Measurements from ENCODE around the gene ZNF432.
"Not testable (repeated sequence)": the region's sequence is repeated elsewhere in the genome, so short reads cannot be mapped to it uniquely, and the experiment has no call there.

The ZNF432 gene

DNA sequence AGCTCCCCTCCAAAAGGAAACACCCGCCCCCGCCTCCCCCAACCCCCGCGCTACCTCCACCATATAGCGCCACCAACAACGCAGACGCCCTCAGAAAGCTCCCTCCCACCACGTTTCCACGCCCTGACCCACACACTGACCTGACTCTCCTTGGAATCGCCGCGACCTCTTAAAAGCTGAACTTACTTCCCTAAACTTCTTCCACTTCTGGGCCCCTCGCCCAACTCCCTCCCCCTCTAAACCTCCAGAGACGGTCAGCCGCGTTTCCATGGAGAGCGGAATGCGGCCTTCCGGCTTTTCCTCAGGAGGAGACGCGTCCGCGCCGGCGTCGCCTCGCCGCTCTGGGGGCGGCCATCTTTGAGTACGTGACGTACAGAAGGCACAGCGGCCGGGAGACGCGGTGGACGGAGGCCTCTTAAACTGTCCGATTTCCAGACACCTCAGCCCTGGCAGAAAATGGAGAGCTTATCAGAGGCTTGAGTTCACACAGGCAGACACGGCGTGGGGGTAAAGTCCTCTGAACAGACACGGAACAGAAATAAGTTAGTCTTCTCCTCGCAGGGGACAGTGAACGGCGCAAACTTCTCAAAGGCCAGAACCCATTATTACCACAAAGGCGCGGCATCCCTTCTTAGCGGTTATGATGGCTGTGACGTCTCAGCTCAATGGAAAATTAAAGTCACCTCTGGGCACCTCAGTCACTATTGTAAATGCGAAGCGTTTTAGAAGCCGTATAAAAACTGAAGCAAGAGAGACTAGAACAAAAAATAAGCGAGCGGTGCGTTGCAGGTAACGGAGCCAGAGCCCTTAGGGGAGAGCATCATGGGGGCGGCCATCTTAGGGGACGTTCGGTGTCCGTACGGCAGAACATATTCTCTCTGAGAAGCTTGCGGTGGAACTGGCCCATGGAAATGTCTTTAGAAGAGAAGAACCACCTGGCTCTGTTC, at the start of gene ZNF432:
Gene ZNF432 (minus strand): TSS at position 284 of the 947 bp plus-strand sequence. CDS start 1,970 bp downstream, outside the sequence.
- peak; percentile 86 to 87 for DNase-seq

DNA sequence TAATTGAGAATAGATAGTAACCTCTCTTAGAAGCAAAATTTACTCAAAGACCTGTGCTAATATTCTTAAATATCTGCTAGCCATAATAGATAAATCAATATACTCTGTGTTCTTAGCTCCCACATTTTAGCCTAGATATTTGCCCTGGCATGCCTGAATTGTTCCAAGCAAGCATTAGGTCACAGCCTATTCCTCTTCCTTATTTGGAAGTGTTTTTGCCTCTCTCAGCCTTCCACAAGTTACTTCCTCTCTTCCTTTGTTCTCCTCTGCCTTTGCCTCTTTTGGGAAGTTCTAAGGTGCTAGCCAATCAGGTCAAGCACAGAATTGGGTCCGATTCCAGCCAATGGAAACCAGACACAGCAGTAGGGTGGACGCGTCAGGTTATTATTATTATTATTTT, 47.8 kb upstream of the ZNF432 start:
- DNase-seq, result not testable (repeated sequence)

- DNase-seq, result peak; percentile 88 to 89
These were observed 46.8 kb upstream of the ZNF432 start, which contains the start of gene ZNF841 for GRCh38 chr19:52095172-52096014. TSS of gene ZNF841 (minus strand) at chr19:52095765. CDS start at chr19:52084801, 10,964 bp downstream.

DNA sequence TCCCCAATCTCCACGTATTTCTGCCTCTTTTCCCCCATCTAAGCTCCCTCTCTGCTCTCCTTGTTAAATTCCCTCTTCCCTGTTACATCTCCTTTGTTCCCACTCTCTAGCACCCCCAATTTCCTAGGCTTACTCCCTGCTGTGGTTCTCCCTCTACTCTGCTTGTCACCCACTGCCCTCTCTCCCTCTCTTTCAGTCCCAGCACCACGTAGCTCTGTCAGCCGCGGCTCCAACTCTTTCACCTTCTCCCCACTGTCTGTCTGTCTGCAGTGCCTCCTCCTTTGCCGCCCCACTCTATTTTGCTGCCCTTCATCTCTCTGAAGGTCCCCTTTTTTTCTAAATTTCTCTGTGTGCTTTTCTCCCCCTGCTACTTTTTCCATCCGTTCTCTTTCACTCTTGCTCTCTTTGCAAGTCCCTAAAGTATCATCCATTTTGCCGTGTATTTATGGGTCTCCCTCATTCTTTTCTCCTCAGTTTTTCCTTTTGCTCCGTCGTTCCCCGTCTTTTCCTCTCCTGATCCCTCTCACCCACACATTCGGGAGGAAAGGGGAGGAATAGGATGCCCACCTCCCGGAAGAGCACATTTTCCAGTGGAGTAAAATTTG, 46.0 kb upstream of the ZNF432 start:
- DNase-seq, result no peak

DNA sequence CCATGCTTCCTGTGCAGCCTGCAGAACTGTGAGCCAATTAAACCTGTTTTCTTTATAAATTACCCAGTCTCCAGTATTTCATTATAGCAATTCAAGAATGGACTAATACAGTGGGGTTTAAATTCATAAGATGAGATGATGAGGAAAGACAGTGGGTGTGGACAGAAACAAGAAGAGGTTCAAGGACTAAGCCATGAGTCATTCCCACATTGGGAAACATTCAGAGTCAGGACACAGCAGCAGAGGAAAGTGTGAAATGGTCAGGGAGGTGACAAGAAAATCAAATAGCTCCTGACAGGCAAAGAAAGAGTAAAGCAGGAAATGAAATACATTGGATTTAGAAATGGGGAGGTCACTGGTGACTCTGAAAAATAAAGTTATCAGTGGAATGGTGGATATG, 37.8 kb upstream of the ZNF432 start:
- no peak for DNase-seq

DNA sequence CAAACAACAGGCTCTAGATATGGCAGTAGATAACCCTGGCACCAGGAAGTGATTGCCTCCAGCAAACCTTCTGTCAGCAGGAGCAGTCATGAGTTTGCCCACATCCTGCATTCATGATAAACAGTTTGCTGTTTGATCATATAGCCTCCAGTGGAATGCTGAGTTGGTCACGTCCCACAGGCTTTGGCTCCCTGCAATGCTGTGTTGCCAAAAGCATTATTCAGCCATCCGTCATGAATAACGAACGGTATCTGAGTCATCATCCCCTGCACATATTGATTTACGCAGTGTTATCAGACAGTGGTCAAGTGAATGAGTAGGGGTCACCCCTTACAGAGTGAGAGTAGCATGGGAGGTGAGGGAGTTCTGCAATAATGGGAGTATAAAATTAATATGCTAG, 21.9 kb upstream of the ZNF432 start:
- no peak for DNase-seq

DNA sequence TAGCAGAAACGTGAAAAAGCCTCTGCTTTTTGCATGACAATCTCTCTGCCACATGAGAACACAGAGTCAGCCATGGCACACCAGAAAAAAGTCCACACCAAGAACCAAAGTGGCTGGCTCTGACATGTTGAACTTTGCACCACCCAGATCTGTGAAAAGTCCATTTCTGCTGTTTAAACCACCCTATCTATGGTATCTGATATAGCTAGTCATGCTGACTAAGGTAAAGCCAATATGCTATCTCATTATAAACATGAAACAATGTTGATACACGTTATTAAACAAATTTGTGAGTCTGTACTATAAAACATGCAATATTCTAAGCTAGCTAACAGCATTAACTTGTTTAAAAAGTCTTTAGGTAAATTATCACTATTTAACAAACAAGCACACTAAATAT, 21.0 kb upstream of the ZNF432 start:
- no peak for DNase-seq

DNA sequence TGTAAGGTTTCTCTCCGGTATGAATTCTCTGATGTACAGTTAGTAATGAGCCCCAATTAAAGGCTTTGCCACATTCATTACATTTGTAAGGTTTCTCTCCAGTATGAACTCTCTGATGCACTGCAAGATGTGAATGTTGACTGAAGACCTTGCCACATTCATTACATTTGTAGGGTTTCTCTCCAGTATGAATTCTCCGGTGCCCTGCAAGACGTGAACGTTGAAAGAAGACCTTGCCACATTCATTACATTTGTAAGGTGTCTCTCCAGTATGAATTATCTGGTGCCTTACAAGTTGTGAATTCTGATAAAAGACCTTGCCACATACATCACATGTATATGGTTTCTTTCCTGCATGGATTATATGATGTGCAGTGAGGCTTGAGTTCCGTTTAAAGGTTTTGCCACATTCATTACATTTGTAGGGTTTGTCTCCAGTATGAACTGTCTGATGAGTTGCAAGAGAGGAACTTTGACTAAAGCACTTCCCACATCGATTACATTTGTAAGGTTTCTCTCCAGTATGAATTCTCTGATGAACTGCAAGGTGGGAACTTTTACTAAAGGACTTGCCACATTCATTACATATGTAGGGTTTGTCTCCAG, 17.7 kb upstream of the ZNF432 start:
- DNase-seq, result no peak

DNA sequence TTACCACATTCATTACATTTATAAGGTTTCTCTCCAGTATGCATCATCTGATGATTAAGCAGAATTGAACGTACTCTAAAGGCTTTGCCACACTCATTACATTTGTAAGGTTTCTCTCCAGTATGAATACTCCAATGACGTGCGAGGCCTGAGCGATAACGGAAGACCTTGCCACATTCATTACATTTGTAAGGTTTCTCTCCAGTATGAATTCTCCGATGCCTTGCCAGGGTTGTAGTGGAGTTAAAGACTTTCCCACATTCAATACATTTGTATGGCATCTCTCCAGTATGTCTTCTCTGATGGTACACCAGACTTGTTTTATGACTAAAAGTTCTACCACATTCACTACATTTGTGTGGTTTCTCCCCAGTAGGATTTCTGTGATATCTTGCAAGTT, 16.8 kb upstream of the ZNF432 start:
- DNase-seq, result no peak

DNA sequence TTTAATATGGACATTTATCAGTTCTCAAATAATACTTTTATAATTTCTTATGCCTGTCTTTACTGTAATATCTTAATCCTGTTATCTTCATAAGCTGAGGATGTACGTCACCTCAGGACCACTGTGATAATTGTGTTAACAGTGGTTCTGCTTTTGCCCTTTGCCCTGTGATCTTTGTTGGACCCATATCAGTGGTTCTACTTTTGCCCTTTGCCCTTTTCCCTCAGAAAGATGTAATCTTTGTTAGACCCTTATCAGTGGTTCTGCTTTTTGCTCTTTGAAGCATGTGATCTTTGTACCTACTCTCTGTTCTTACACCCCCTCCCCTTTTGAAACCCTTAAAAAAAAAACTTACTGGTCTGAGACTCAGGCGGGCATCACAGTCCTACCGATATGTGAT, 7.8 kb upstream of the ZNF432 start:
- not testable (repeated sequence) for DNase-seq

GRCh38 chr19:52051736-52052135, 3.1 kb upstream of the ZNF432 start:
- DNase-seq, result not testable (repeated sequence)

DNA sequence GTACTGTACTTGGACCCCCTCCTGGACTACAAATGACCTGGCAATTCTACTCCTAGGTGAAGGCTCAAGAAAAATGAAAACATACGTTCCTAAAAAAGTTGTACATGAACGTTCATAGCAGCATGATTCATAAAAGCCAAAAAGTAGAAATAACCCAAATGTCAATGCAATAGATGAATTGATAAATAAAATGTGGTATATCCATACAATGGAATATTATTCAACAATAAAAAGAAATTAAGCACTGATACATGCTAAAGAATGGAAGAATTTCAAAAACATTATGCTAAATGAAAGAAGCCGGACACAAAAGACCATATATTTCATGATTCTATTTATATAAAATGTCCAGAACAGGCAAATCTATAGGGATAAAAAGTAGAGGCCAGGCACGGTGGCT, 9.5 kb downstream of the ZNF432 start:
- no peak for DNase-seq

GRCh38 chr19:52034051-52034728, 14.4 kb downstream of the ZNF432 start:
- no peak for DNase-seq

GRCh38 chr19:52028780-52029123, 19.9 kb downstream of the ZNF432 start:
- DNase-seq, result no peak

DNA sequence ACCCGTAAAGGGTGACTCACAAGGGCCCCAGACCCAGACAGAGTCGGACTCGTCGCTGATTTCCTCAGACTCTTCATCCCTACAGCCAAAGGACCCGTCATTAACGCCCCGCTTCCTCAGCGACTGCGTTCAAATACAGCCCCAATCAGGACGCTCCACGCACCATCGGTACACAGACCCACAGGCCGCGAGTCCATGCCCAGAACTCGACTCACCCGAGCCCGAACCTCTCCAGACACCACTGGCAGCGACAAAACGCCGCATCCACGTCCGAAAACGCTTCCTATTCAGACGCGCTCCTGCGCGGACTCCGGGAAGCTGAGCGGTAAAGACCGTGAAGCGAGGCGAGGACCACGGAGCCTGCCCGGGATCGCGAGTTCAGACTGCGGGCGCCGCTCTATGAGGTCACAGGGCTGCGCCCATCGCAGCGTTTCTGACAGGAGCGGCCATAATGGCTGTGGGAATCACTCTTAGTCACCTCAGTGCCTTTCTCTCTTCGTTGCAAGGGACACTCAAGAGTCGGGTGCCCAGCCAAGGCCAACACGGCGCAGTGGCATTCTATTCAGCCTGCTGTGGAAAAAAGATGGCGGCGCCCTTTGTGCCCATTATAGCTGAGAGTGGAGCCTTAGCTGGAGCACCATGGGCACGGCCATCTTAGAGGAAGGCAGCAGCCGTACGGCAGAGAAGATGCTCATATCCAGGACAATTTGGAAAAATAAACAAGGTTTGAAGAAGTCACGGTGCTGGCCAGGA, 20.4 kb downstream of the ZNF432 start, which contains the start of gene ZNF614:
Gene ZNF614 (minus strand): TSS at position 353 of the 753 bp plus-strand sequence. CDS start 2,634 bp downstream, outside the sequence.
- DNase-seq, result peak; percentile 83 to 85

GRCh38 chr19:52026255-52026990, 22.2 kb downstream of the ZNF432 start:
- DNase-seq, result not testable (repeated sequence)

DNA sequence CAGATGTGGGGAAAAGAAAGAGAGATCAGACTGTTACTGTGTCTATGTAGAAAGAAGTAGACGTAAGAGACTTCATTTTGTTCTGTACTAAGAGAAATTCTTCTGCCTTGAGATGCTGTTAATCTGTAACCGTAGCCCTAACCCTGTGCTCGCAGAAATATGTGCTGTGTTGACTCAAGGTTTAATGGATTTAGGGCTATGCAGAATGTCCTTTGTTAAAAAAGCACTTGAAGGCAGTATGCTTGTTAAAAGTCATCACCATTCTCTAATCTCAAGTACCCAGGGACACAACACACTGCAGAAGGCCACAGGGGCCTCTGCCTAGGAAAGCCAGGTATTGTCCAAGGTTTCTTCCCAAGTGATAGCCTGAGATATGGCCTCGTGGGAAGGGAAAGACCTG, 24.2 kb downstream of the ZNF432 start:
- not testable (repeated sequence) for DNase-seq

GRCh38 chr19:52022193-52022592, 26.4 kb downstream of the ZNF432 start:
- DNase-seq, result no peak

DNA sequence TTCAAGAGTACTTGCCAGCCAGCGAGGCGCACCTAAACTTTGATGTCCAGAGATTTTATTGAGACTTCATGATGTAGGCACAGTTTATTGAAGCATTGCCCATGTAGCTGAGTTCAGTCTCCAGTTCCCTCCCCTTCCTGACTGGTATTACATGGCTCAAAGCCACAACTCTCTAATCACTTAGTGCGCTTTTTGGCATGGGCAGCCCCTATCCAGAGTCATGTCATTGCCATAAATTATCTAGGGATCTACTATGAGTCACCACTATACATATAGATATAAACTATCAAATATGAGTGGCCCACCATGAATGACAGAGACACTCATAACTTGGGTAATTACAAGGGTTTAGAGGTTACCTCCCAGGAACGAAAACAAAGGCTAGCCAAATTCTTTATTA, 28.1 kb downstream of the ZNF432 start:
- DNase-seq, result no peak

DNA sequence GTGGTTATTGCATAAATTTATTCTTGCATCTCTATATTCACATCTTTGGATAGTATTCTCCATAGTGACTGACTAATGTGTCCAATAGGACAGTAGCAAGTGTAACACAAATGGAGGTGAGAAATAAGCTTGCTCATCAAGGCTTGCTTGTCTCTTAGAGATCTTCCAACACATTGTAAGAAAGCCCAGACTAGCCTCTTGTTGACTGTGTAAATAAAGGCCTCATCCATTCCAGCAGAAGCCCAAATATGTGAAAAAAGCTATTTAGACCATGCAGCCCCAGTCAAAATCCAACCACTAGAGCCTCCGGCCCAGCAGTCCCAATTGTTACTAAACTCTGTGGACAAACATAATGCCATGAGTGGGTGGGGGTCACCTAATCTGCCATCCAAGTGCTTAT, 38.0 kb downstream of the ZNF432 start:
- DNase-seq, result no peak

Data from CD4-positive, alpha-beta T cell treated with Interleukin-1 beta for 1 hour (primary cell).